Liver (tissue), 9 donors: Measurements from ENCODE around the gene RNF5. TPM values are rescaled to one million over a fixed set of nuclear protein-coding genes. Genes with fewer than 3 reads are reported as not detected.

Experiments
- DNase-seq: peaks from one replicate; pipeline ENCODE4 v3.0.0-alpha.2; 2017; ENCODE audit warnings: low spot score
- H3K27ac ChIP-seq, 2 donors: one replicate each; pipeline ENCODE4 v1.7.0; 2013; ENCODE audit warnings: inconsistent platforms in 2 of 2, low read length in 2 of 2, control low read depth in 1 of 2, low read depth in 1 of 2, mild to moderate bottlenecking in 1 of 2
- H3K27me3 ChIP-seq, 4 donors: one replicate each; pipeline versions ENCODE4 v1.6.1 to v1.7.0; 2013; ENCODE audit warnings: low read length in 3 of 4, inconsistent platforms in 1 of 4, mild to moderate bottlenecking in 1 of 4, moderate library complexity in 1 of 4; ENCODE audit not compliant: control insufficient read depth in 4 of 4, insufficient read depth in 4 of 4
- H3K36me3 ChIP-seq, 4 donors: one replicate each; pipeline versions ENCODE4 v1.6.1 to v1.7.0; 2013; ENCODE audit warnings: low read length in 3 of 4, mild to moderate bottlenecking in 3 of 4, low read depth in 1 of 4, moderate library complexity in 1 of 4; ENCODE audit not compliant: control insufficient read depth in 4 of 4, insufficient read depth in 3 of 4
- H3K4me1 ChIP-seq, 4 donors: one replicate each; pipeline versions ENCODE4 v1.6.1 to v1.7.0; 2013; ENCODE audit warnings: low read length in 3 of 4, mild to moderate bottlenecking in 3 of 4, moderate library complexity in 1 of 4; ENCODE audit not compliant: control insufficient read depth in 4 of 4, insufficient read depth in 4 of 4
- H3K4me3 ChIP-seq, 3 donors: one replicate each; pipeline versions ENCODE4 v1.6.1 to v1.7.0; 2013; ENCODE audit warnings: low read length in 3 of 3, control low read depth in 1 of 3, low read depth in 1 of 3, mild to moderate bottlenecking in 1 of 3
- H3K9ac ChIP-seq, 2 donors: one replicate each; pipeline ENCODE4 v1.7.0; 2013; ENCODE audit warnings: low read length in 2 of 2, mild to moderate bottlenecking in 2 of 2, moderate library complexity in 2 of 2, control low read depth in 1 of 2, low read depth in 1 of 2
- H3K9me3 ChIP-seq, 4 donors: one replicate each; pipeline versions ENCODE4 v1.6.1 to v1.7.0; 2013; ENCODE audit warnings: low read length in 3 of 4; ENCODE audit not compliant: control insufficient read depth in 4 of 4
- ATF3 ChIP-seq: IDR thresholded peaks from 2 replicates; pipeline ENCODE4 v1.6.1; 2016; ENCODE audit warnings: antibody characterized with exemption
- FOXA1 ChIP-seq: IDR thresholded peaks from 2 replicates; pipeline ENCODE4 v1.6.1; 2016; ENCODE audit warnings: antibody characterized with exemption
- FOXA2 ChIP-seq: IDR thresholded peaks from 2 replicates; pipeline ENCODE4 v1.6.1; 2016; ENCODE audit warnings: antibody characterized with exemption
- GABPA ChIP-seq, 2 donors: IDR thresholded peaks in 1 of 2; conservative IDR thresholded peaks in 1 of 2; 2 replicates each; pipeline ENCODE4 v1.6.1; 2016; ENCODE audit warnings: antibody characterized with exemption in 2 of 2, mild to moderate bottlenecking in 1 of 2, moderate library complexity in 1 of 2
- HNF4A ChIP-seq, 2 donors: conservative IDR thresholded peaks; 2 replicates each; pipeline ENCODE4 v1.6.1; 2016; ENCODE audit warnings: antibody characterized with exemption in 2 of 2, mild to moderate bottlenecking in 2 of 2
- HNF4G ChIP-seq: IDR thresholded peaks from 2 replicates; pipeline ENCODE4 v1.6.1; 2016; ENCODE audit warnings: antibody characterized with exemption
- JUND ChIP-seq, 2 donors: IDR thresholded peaks; 2 replicates each; pipeline ENCODE4 v1.6.1; 2016; ENCODE audit warnings: antibody characterized with exemption in 2 of 2
- MAX ChIP-seq: IDR thresholded peaks from 2 replicates; pipeline ENCODE4 v1.6.1; 2016; ENCODE audit warnings: antibody characterized with exemption
- NR2F2 ChIP-seq: IDR thresholded peaks from 2 replicates; pipeline ENCODE4 v1.6.1; 2016; ENCODE audit warnings: antibody characterized with exemption
- RAD21 ChIP-seq, 2 donors: IDR thresholded peaks; 2 replicates each; pipeline ENCODE4 v1.6.1; 2016; ENCODE audit warnings: antibody characterized with exemption in 2 of 2, mild to moderate bottlenecking in 2 of 2
- REST ChIP-seq: IDR thresholded peaks from 2 replicates; pipeline ENCODE4 v1.6.1; 2016; ENCODE audit warnings: antibody characterized with exemption, mild to moderate bottlenecking
- RXRA ChIP-seq, 2 donors: IDR thresholded peaks; 2 replicates each; pipeline ENCODE4 v1.6.1; 2017 to 2018; ENCODE audit warnings: antibody characterized with exemption in 2 of 2, mild to moderate bottlenecking in 1 of 2
- SP1 ChIP-seq: IDR thresholded peaks from 2 replicates; pipeline ENCODE4 v1.6.1; 2018; ENCODE audit warnings: antibody characterized with exemption, mild to moderate bottlenecking
- TAF1 ChIP-seq: conservative IDR thresholded peaks from 2 replicates; pipeline ENCODE4 v1.6.1; 2016; ENCODE audit warnings: antibody characterized with exemption, mild to moderate bottlenecking
- YY1 ChIP-seq: IDR thresholded peaks from 2 replicates; pipeline ENCODE4 v1.6.1; 2016; ENCODE audit warnings: antibody characterized with exemption, mild to moderate bottlenecking
- WGBS: extraction: QIAGEN DNeasy Blood & Tissue Kit; methylation state at CpG from one replicate; pipeline ENCODE4 v1.1.7; 2013; 5-methylcytosine and 5-hydroxymethylcytosine counted together
- polyA plus RNA-seq, 2 donors: library from polyadenylated mRNA; stranded (reverse) in 1 of 2; unstranded in 1 of 2; fragments of 200-250 nt in 1 of 2; fragments of >200 nt in 1 of 2; fragmentation: Nextera tagmentation in 1 of 2; extraction: Ambion mirVana in 1 of 2; gene quantifications; one replicate each; pipeline versions ENCODE4 v1.2.1 to v1.2.3, GENCODE V29; 2013 to 2015
- total RNA-seq, 2 donors: library from RNA; depleted of rRNA; stranded (reverse); fragments of >200 nt; gene quantifications; one replicate each; pipeline ENCODE4 v1.2.3, GENCODE V29; 2014
- TF ChIP-seq, protein P1 (sequence below): fragments of 150-350 bp; IDR thresholded peaks from 2 replicates; pipeline ENCODE4 v1.5.1; 2017; ENCODE audit warnings: improper control_type of control experiment, low read depth, low read length; ENCODE audit not compliant: missing input control
- TF ChIP-seq, protein P2 (sequence below): IDR thresholded peaks from 2 replicates; pipeline ENCODE4 v1.6.1; 2016; ENCODE audit warnings: antibody characterized with exemption
- donor health status: healthy.
- donor health status: healthy.
- donor health status: healthy.
- donor health status: healthy.
- donor health status: healthy.

Gene RNF5
- total and polyA plus RNA-seq, 4 donors, result 51.5 to 85.9 (median 61.0) TPM

- no peaks in the 10 kb centered on the region for H3K36me3 ChIP-seq
- H3K4me3 ChIP-seq, result no peak overlapping the region
- TF ChIP-seq MAX (no peak), HNF4G (no peak), HNF4A (conservative IDR thresholded peaks at IDR 0.05) (no peak), REST (no peak), GABPA (IDR thresholded peaks at IDR 0.05 in 1 of 2, conservative IDR thresholded peaks at IDR 0.05 in 1 of 2) (no peak), ATF3 (no peak), YY1 (no peak), SP1 (no peak), TAF1 (no peak), RXRA (IDR thresholded peaks at IDR 0.05) (no peak), FOXA2 (no peak), RAD21 (IDR thresholded peaks at IDR 0.05) (no peak), JUND (IDR thresholded peaks at IDR 0.05) (no peak), NR2F2 (no peak)
- TF ChIP-seq, protein P1, sequence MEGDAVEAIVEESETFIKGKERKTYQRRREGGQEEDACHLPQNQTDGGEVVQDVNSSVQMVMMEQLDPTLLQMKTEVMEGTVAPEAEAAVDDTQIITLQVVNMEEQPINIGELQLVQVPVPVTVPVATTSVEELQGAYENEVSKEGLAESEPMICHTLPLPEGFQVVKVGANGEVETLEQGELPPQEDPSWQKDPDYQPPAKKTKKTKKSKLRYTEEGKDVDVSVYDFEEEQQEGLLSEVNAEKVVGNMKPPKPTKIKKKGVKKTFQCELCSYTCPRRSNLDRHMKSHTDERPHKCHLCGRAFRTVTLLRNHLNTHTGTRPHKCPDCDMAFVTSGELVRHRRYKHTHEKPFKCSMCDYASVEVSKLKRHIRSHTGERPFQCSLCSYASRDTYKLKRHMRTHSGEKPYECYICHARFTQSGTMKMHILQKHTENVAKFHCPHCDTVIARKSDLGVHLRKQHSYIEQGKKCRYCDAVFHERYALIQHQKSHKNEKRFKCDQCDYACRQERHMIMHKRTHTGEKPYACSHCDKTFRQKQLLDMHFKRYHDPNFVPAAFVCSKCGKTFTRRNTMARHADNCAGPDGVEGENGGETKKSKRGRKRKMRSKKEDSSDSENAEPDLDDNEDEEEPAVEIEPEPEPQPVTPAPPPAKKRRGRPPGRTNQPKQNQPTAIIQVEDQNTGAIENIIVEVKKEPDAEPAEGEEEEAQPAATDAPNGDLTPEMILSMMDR, result no peak
- TF ChIP-seq, protein P2, sequence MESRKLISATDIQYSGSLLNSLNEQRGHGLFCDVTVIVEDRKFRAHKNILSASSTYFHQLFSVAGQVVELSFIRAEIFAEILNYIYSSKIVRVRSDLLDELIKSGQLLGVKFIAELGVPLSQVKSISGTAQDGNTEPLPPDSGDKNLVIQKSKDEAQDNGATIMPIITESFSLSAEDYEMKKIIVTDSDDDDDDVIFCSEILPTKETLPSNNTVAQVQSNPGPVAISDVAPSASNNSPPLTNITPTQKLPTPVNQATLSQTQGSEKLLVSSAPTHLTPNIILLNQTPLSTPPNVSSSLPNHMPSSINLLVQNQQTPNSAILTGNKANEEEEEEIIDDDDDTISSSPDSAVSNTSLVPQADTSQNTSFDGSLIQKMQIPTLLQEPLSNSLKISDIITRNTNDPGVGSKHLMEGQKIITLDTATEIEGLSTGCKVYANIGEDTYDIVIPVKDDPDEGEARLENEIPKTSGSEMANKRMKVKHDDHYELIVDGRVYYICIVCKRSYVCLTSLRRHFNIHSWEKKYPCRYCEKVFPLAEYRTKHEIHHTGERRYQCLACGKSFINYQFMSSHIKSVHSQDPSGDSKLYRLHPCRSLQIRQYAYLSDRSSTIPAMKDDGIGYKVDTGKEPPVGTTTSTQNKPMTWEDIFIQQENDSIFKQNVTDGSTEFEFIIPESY, result no peak
- no peak overlapping the region for H3K9ac ChIP-seq
- no peaks in the 10 kb centered on the region for H3K4me1 ChIP-seq
- no peak for DNase-seq
- H3K27me3 ChIP-seq, result no peaks in the 10 kb centered on the region
- no peaks in the 10 kb centered on the region for H3K9me3 ChIP-seq
- H3K27ac ChIP-seq, result no peak overlapping the region
- WGBS, result 87% methylated on average over 11 of the region's 11 CpGs
Observed at GRCh38 chr6:32216998-32217397, 38.8 kb downstream of the RNF5 start.

- Histone ChIP-seq H3K9ac (no peak overlapping the region), H3K36me3 (no peaks in the 10 kb centered on the region), H3K9me3 (no peaks in the 10 kb centered on the region), H3K4me3 (no peak overlapping the region), H3K4me1 (no peaks in the 10 kb centered on the region), H3K27ac (no peak overlapping the region), H3K27me3 (no peaks in the 10 kb centered on the region)
- 79% methylated on average over 7 of the region's 7 CpGs for WGBS
- no peak for DNase-seq
- TF ChIP-seq, protein P2, result no peak
- no peak for TF ChIP-seq FOXA2
- no peak for TF ChIP-seq HNF4A (conservative IDR thresholded peaks at IDR 0.05)
- no peak for TF ChIP-seq FOXA1
- TF ChIP-seq ATF3, result no peak
- no peak for TF ChIP-seq MAX
- no peak for TF ChIP-seq GABPA (IDR thresholded peaks at IDR 0.05 in 1 of 2, conservative IDR thresholded peaks at IDR 0.05 in 1 of 2)
- TF ChIP-seq, protein P1, result no peak
- TF ChIP-seq YY1, result no peak
- TF ChIP-seq JUND (IDR thresholded peaks at IDR 0.05), result no peak
- TF ChIP-seq RXRA (IDR thresholded peaks at IDR 0.05), result no peak
- TF ChIP-seq RAD21 (IDR thresholded peaks at IDR 0.05), result no peak
- no peak for TF ChIP-seq NR2F2
- TF ChIP-seq HNF4G, result no peak
- no peak for TF ChIP-seq TAF1
Observed at GRCh38 chr6:32218167-32218566, 40.0 kb downstream of the RNF5 start.
